Stimulated activated CD8-positive, alpha-beta memory T cell treated with anti-CD3 and anti-CD28 coated beads, Interleukin-7, amount 100 ng/mL, for 48 hours (primary cell): ENCODE data around the gene NTF4.

ENCODE experiments used
- DNase-seq, 2 donors: peaks; one replicate each; pipeline ENCODE4 v3.0.0-alpha.2; 2020; ENCODE audit warnings: low read depth in 1 of 2; ENCODE audit errors: extremely low read depth in 1 of 2

Gene NTF4, protein sequence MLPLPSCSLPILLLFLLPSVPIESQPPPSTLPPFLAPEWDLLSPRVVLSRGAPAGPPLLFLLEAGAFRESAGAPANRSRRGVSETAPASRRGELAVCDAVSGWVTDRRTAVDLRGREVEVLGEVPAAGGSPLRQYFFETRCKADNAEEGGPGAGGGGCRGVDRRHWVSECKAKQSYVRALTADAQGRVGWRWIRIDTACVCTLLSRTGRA

DNA sequence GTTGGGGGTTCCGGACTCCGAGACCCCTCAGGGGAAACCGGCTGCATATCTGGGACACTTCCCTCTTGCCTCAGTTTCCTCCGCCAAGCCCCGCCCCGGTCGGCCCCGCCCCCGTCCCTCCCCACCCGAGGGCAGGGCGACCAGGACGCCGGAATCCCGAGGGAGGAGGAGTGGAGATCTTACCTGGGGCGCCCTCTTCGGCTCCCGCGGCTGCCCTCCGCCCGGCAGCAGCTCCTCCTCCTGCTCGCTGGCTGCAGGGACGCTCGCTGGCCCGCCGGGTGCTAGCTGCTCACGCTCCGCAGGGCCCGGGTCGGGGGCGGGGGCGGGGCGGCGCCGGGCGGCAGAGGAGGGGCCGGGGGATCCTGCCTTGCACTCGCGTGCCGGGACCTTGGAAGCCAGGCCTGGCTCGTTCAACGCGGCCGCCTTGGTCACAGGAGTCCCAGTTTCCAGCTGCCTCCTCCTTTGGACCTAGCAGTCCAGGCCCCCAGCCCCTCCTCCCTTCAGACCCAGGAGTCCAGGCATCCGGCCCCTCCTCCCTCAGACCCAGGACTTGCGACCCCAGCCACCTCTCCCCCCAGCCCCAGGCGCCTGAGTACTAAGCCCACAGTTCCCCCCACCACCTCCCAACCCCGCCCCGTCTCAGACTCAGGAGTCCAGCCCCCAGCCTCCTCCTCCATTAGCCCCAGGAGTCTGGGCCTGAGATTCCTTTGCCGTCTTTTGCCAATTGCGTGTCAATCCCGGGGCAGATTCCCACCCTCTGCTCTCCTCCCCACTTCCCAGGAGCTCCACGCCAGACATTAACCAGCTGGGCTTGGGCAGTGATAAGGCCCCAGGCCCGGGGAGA is at the start of gene NTF4:
TSS of gene NTF4 (minus strand) at position 51 of the 844 bp plus-strand sequence. CDS start 2,821 bp downstream, outside the sequence.
- no peak for DNase-seq

DNA sequence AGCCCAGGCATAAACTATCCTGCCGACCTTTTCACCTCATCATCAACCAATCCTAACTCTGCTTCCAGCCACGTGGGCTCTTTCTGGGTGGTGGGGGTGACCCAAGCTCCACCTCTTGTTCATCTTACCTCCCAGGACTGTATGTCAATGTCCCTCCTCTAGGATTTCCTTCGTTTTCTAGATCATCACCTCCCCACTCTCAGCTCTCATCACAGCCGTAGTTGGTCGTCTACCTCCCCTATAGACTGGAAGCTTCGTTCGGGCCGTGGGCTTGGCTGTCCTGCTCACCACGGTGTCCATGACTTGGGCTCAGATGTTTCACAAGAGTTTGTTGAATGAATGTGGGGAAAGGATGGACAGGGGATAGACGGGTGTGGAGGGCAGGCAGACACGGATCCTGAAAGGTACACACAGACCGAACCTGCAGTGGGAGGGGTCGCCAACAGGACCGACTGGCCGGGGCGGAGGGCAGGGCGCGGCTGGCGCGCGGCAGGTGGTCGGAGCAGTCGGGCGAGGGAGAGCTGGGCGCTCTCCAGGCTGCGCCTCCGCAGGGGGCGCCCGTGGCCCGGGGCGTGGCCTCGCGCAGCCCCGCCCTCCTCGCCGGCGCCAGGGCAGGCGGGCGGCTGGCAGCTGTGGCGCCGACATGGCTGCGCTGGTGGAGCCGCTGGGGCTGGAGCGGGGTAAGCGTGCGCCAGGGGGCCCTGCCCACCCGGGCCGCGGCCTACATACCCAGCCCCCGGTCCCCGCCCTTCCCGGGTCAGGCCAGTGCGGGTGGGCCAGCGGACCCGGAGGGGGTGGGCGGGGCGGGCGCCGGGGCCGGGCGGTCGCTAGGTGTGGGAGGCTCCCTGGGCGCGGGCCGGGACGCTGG is 49.4 kb upstream of the NTF4 start, which contains the start of gene LIN7B:
TSS of gene LIN7B (plus strand) at position 609 of the 868 bp plus-strand sequence. CDS start at position 644, 35 bp downstream.
- peak in 1 of 2 donors; percentile 59 for DNase-seq

DNA sequence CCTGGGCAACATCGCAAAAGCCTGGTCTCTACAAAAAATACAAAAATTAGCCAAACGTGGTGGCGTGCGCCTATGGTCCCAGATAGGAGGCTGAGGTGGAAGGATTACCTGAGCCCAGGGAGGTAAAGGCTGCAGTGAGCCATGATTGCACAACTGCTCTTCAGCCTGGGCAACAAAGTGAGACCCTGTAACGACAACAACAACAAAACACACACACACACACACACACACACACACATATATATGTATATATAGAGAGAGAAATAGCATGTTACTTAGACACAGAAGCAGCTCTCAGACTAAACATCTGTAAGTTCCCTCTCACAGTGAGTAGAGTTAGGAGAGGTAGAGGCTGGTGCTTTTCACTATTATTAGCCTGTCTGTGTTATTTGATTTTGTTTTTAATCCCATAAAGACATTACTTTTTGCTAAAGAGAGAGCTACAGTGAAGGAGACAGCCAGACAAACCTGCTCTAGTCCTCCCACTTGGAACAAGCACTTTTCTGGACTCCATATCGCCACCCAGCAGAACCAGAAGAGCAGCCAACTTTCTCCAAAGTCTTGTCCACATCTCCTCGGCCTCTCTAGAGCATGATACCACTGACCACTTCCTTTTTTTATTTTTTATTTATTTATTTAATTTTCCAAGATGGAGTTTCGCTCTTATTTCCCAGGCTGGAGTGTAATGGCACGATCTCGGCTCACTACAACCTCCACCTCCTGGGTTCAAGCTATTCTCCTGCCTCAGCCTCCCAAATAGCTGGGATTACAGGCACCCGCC is 46.8 kb upstream of the NTF4 start:
- no peak for DNase-seq

DNA sequence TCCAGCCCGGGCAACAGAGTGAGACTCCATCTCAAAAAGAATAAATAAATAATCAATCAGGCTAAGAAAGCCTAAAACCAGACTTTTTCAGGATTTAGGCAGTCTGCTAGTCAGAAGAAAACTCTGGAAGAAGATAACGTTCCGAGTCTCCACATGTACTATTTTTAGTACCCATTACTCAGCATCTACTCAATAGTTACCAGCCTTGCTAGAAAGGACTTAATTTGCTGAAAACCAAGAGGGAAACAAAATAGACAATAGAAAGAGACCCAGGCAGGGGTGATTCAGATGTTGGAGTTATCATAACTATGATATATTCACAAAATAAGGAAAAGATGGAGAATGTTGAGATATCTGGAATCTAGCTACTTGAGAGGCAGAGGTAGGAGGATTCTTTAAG is 45.9 kb upstream of the NTF4 start:
- no peak for DNase-seq

DNA sequence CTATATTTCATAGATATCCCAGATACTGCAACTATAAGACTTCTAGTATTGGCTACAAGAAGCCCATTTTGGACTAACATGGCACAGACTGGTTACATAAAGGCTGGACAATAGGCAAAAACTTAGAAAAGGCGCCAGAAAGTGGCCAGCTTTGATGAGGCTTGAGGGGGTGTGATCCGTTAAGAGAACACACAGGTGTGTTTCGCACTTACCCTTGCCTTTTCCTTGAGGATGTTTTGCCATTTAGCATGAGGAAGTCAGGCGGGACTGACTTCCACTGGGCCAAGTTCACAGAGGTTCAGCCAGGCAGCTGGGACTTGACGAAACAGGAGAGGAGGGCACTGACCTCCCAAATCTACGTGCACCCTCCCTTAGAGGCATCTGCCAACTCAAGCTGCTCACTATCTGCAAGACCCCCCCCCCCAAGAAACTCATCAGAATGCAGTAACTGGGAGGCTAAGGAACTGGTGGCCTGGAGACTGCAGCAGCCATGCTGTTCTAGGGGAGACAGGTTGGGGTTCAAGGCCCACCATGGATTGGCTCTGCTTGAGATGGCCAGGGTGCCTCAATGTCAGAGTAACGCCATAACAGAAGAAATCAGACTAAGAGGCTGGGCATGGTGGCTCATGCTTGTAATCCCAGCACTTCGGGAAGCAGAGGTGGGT is 45.1 kb upstream of the NTF4 start:
- DNase-seq: no peak

DNA sequence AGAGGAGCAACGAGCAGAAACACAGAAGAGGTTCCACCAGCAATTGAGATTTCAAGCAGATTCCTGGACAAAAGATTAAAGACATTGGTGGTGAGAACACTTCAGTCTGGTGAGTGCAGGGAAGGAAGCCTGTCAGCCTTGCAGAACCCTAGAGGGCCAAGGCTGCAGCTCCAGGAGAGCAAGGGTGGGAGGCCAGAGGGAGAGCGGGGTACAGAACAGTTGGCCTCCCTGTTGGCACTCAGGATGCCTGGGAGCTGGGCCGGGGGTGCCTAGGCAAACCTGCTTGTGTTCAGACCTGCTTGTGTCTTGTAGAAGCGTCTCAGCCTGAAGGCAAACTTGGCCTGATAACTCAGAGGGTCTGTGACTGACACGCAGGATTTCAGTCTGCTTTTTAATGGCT is 44.4 kb upstream of the NTF4 start:
- DNase-seq: no peak

DNA sequence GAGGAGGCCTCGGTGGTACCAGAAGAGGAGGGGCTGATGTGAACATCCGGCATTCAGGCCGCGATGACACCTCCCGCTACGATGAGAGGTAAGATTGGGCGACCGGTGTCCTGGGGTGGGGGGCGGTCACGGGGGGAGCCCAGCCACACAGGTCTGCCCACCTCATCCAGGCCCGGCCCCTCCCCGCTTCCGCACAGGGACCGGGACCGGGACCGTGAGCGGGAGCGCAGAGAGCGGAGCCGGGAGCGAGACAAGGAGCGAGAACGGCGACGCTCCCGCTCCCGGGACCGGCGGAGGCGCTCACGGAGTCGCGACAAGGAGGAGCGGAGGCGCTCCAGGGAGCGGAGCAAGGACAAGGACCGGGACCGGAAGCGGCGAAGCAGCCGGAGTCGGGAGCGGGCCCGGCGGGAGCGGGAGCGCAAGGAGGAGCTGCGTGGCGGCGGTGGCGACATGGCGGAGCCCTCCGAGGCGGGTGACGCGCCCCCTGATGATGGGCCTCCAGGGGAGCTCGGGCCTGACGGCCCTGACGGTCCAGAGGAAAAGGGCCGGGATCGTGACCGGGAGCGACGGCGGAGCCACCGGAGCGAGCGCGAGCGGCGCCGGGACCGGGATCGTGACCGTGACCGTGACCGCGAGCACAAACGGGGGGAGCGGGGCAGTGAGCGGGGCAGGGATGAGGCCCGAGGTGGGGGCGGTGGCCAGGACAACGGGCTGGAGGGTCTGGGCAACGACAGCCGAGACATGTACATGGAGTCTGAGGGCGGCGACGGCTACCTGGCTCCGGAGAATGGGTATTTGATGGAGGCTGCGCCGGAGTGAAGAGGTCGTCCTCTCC is 43.2 kb upstream of the NTF4 start:
- no peak for DNase-seq

DNA sequence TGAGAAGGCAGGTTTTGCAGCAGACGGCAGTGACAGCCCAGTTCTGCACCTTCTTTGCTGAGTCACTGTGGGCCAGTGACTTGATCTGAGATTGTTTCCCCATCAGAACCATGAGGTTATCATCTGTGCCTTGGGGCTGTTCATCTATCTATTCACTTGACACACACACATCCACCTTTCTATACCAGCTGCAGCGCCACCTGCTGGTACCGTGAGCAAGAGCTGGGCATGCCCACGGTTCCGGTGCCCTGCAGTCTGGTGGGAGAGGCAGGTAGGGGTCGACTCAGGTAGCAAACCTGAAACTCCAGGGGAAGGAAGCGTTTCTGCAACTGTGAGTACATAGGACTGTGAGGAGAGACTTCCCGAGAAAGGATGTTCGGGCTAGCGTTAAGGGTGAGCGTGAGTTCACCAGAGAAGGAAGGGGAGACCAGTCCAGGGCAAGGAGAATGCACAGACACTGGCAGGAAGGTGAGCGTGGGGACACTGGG is 42.1 kb upstream of the NTF4 start:
- peak; percentile 24 to 47 for DNase-seq

DNA sequence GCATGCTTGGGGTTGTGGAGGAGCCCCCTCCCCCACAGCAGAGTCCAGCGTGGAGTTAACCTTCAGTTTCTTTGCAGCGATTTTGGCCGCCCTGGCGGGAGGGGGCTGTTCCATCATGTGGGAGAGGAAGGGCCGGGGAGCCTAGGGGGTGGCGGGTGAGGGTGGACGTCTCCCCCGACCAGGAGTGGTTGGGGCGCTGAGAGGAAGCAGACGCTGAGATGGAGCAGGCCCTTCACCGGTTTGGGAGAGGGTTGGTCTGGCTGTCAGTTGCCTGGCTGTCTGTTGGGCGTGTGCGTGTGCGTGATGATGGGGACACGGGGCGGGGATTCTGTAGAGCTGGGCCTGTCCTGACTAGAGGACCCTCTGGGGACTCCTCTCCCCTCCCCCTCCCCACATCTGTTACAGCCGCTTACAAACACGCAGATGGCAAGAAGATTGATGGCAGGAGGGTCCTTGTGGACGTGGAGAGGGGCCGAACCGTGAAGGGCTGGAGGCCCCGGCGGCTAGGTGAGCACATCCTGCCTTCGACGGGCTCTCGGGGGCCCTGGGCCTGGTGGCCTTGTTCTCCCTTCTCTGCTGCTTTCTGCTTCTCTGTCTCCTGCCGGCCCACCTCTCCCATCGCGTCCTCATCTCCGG is 39.7 kb upstream of the NTF4 start:
- no peak for DNase-seq

DNA sequence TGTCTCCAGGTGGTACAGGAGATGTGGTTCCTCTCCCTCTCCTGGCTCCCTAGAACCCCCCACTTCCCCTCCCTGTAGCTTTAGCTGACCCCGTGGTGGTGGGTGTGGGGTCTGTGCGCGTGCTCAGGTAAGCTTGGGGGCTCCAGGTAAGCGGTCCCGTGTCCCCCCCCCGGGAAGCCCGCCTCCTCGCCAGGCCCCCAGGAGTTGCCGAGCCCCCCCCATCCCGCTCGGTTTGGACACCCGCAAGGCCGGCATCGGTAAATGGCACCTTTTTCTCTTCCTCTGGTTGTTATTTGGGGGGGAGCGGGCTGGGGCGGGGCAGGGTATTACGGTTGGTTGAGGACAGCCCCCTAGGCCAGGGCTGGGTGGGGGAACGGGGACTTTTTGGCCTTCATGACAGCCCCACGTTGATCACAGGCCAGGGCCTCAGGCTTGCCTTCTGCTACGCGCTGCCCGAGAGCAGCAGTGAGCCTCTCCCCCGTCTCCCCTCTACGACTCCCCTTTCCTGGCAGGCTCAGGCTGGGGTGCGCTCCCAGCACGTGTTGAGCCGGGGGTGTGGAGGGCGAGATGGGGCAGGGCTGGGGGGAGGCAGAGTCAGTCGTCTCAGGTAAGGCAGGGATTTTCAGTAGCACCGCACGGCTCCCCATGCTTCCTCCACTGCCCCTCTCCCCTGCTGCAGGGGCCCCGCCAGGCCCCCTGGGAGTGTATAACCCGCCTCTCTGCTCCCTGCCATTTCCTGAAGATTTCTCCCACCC is 38.9 kb upstream of the NTF4 start:
- DNase-seq: no peak

DNA sequence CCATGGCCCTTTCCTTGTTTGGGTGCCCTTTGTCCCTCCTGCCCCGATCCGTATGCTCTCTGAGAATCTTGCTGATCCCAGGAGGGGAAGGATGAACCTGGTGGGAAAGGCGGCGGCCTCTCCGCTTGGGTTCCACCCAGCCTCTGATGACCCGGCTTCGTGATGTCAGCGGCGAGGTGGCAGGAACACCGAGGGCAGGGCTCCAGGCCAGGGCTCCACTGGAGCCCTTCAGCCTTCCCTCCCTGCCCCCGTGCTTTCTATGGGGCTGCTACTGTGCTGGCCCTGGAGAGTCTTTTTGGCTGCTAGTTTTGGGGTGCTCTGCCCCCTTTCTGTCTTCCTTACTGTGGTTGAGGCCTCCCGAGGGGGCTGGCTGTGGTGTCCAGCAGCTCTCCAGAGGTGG is 37.7 kb upstream of the NTF4 start:
- DNase-seq: no peak

DNA sequence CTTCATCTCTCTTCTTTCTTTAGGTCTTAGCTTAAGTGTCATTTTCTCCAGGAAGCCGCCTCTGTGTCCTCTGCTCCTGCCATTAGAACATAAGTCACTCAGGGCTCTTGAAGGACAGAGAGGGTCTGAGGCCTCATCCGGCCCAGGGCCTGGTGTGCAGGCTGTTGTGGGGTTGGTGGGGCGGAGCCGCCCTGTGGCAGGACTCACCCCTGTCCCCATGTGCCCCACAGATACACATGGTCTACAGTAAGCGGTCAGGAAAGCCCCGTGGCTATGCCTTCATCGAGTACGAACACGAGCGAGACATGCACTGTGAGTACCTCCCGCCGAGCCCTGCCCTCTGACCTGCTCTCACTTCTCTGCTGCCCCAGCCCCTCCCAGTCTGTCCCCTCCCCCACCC is 36.5 kb upstream of the NTF4 start:
- no peak for DNase-seq

DNA sequence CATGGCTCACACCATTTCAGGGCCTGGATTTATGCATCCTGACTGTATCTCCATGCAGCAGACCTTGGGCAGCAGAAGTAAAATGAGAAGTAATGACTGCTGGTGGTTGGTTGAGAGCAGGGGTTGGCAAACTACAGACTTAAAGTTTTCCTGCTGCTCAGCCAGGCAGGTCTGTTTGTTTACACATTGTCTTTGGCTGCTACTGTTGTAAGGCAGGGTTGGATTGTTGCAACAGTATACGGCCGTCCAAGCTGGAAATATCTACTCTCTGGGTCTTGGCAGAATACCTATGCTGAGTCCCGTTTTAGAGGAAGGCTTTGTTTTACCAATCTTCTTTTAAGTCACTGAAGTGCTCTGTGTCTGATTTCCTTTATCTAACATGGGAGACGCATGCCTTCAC is 34.2 kb upstream of the NTF4 start:
- no peak for DNase-seq

DNA sequence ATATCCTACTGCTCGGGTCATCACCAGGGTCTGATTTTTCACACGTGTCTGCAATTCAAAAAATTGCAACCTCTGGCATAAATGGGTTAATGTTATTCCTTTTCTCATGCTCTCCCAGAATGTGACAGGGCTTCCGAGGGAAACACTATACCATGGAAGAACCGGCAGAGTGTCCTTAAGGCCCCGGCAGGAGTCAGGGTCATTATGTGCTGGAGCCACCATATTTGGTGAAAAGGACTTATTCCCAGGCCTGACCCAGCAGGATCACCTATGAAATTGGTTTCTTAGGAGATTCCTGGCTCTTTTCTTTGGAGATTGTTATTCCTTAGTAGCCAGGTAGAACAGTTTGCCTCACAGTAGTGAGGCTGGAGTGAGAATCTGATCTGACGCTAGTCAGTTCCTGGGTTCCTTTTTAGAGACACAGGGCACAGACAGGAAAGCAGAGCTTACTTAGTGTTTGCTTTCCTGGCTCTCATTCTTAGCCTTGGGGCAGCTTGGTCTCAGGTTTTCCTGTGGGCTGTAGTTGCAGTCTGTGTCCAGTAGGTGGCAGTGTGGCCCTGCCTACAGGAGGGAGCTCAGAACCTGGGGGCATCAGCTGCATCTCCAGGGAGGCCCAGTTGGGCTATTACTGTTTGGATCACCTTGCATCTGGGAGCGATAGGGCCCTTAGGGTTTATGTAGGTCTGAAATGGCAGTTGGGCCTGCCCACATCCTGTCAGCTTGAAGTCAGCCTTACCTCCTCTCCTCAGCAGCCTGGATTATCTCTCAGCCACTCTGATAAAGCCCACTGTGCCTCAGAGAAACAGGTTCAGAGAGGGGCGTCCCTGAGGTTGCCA is 33.1 kb upstream of the NTF4 start:
- DNase-seq: peak; percentile 30 to 40

DNA sequence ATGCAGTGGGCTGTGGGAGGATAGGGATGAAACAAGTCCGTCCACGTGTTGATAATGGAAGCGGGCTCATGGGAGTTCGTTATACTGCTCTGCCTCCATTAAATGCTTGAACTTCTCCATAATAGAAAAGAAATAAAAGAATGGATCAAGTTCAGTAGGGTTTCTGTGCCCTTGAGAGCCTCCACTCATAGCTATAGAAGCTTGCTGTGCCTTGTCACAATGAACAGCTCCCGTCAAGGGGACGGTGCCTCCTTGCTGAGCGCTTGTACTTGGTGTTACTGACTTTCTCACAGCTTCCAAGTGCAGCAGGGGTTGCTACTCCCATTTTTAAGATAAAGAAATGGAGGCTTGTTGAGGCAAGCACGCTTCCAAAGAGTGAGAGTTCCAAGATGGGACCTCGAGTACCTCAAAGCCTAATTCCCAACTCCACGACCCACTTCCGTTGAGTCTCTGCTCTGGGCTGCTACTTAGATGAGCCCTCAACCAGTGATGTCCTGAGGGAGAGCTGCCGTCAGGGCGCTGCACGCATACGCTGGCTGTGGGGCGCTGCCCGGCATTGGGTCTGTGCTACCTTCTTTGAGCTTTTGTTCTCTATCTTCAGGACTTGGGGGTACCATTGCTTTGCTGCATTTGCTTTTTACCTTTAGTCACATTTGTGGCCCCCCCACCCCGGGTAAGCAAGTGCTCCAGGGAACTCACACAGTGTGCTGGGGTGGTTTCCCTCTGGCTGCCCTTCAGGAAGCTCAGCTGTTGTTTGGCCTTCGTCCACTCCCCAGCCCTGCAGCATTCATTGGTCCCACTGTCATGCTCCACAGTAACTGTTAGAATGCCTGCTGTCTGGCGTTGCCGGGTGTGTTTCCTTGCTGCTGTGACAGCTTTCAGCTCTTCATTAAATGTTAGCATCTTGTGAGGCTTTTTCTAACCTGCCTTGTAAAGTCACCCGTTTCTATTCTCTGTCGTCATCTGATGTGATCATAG is 30.2 kb upstream of the NTF4 start:
- DNase-seq: no peak

DNA sequence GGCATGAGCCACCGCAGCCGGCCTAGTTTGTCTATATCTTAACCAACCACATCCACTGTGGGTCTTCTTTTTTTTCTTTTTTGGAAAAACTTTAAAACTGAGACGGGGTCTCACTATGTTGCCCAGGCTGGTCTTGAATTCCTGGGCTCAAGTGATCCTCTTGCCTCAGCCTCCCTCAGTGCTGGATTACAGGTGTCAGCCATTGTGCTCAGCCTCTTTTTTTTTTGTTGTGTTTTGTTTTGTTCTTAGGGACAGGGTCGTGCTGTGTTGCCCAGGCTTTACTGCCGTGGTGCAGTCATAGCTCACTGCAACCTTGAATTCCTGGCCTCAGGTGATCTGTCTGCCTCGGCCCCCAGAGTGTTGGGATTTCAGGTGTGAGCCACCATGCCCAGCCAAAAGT is 28.1 kb upstream of the NTF4 start:
- no peak for DNase-seq
